ENCODE results near the gene ATXN2L.
"Not testable (repeated sequence)": the region's sequence is repeated elsewhere in the genome, so short reads cannot be mapped to it uniquely, and the experiment has no call there.

The ATXN2L gene

GRCh38 chr16:28869201-28869600, 46.4 kb downstream of the ATXN2L start:
- no peak for DNase-seq (ENCODE audit: low read depth in 1 of 2, low spot score in 1 of 2)

GRCh38 chr16:28872952-28873351, 50.2 kb downstream of the ATXN2L start:
- DNase-seq (ENCODE audit: low read depth in 1 of 2, low spot score in 1 of 2) = no peak

GRCh38 chr16:28873543-28874201, 50.9 kb downstream of the ATXN2L start:
- DNase-seq (ENCODE audit: low read depth in 1 of 2, low spot score in 1 of 2) = peak; percentile 23 to 53

GRCh38 chr16:28874406-28874805, 51.6 kb downstream of the ATXN2L start:
- no peak for DNase-seq (ENCODE audit: low read depth in 1 of 2, low spot score in 1 of 2)

- DNase-seq (ENCODE audit: low read depth in 1 of 2, low spot score in 1 of 2) = no peak
Measured at GRCh38 chr16:28875134-28876018, 52.6 kb downstream of the ATXN2L start.

GRCh38 chr16:28876019-28876659, 53.3 kb downstream of the ATXN2L start:
- DNase-seq (ENCODE audit: low read depth in 1 of 2, low spot score in 1 of 2) = no peak

- DNase-seq (ENCODE audit: low read depth in 1 of 2, low spot score in 1 of 2) = no peak
Measured at GRCh38 chr16:28876973-28877654, 54.3 kb downstream of the ATXN2L start.

- no peak for DNase-seq (ENCODE audit: low read depth in 1 of 2, low spot score in 1 of 2)
Measured at GRCh38 chr16:28877655-28878000, 54.8 kb downstream of the ATXN2L start.

GRCh38 chr16:28878083-28878926, 55.5 kb downstream of the ATXN2L start, which contains the start of gene ATP2A1:
Gene ATP2A1, plus strand, starts transcription at chr16:28878488. Its CDS starts 184 bp downstream, at chr16:28878672.
- DNase-seq (ENCODE audit: low read depth in 1 of 2, low spot score in 1 of 2) = no peak

- no peak for DNase-seq (ENCODE audit: low read depth in 1 of 2, low spot score in 1 of 2)
Measured at GRCh38 chr16:28879261-28879840, 56.6 kb downstream of the ATXN2L start.

GRCh38 chr16:28879841-28880588, 57.2 kb downstream of the ATXN2L start:
- DNase-seq (ENCODE audit: low read depth in 1 of 2, low spot score in 1 of 2) = peak; percentile 76 to 85

- DNase-seq (ENCODE audit: low read depth in 1 of 2, low spot score in 1 of 2) = no peak
Measured at GRCh38 chr16:28880589-28880915, 57.8 kb downstream of the ATXN2L start.

GRCh38 chr16:28880955-28881354, 58.2 kb downstream of the ATXN2L start:
- no peak for DNase-seq (ENCODE audit: low read depth in 1 of 2, low spot score in 1 of 2)

GRCh38 chr16:28881565-28881964, 58.8 kb downstream of the ATXN2L start:
- DNase-seq (ENCODE audit: low read depth in 1 of 2, low spot score in 1 of 2) = not testable (repeated sequence)

- DNase-seq (ENCODE audit: low read depth in 1 of 2, low spot score in 1 of 2) = no peak
Measured at GRCh38 chr16:28882551-28883160, 59.9 kb downstream of the ATXN2L start.

GRCh38 chr16:28883221-28883996, 60.6 kb downstream of the ATXN2L start:
- no peak for DNase-seq (ENCODE audit: low read depth in 1 of 2, low spot score in 1 of 2)

GRCh38 chr16:28884045-28884444, 61.2 kb downstream of the ATXN2L start:
- no peak for DNase-seq (ENCODE audit: low read depth in 1 of 2, low spot score in 1 of 2)
